ENCODE data around the gene PROB1.
"Not testable (repeated sequence)": the region's sequence is repeated elsewhere in the genome, so short reads cannot be mapped to it uniquely, and the experiment has no call there.

PROB1 gene

DNA sequence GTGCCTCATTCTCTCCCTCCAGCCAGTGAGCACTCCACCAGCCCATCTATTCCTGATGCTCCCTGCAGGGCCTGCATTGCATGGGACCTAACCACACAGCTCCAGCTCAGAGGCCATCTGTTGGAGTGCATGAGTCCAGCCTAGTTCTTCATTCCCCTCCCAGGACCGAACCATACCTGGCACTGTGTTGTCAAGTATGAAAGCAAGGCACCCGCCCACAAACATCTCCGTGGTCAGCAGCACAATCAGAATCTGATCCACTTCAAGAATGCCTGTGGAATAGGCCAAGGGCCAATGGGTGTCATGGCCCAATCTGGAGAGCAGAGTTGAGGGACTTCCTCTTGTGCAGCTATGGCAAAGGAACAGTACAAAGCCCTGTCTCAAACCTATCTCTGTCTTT lies 17.7 kb downstream of the PROB1 start:
- no peak for DNase-seq

- DNase-seq = no peak
These were observed 18.5 kb downstream of the PROB1 start for GRCh38 chr5:139376364-139376763.

DNA sequence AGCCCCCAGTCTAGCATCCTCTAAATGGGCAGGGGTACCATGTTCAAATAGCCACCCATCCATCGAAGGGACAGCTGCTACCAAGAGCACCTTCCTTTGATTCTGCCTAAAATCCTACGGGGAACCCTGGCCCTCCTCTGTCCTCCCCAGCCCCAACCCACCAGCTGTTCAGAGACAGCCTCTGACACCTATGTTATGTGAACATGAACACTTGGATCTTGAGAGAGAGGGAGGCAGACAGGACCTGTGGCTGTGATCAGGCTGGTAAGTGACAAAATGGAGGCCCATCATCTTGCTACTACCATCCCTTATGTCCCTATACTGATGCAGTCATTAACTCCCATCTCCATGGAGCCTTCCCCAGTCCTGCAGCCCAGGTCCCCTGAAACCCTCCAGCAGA lies 20.0 kb downstream of the PROB1 start:
- DNase-seq = no peak

DNA sequence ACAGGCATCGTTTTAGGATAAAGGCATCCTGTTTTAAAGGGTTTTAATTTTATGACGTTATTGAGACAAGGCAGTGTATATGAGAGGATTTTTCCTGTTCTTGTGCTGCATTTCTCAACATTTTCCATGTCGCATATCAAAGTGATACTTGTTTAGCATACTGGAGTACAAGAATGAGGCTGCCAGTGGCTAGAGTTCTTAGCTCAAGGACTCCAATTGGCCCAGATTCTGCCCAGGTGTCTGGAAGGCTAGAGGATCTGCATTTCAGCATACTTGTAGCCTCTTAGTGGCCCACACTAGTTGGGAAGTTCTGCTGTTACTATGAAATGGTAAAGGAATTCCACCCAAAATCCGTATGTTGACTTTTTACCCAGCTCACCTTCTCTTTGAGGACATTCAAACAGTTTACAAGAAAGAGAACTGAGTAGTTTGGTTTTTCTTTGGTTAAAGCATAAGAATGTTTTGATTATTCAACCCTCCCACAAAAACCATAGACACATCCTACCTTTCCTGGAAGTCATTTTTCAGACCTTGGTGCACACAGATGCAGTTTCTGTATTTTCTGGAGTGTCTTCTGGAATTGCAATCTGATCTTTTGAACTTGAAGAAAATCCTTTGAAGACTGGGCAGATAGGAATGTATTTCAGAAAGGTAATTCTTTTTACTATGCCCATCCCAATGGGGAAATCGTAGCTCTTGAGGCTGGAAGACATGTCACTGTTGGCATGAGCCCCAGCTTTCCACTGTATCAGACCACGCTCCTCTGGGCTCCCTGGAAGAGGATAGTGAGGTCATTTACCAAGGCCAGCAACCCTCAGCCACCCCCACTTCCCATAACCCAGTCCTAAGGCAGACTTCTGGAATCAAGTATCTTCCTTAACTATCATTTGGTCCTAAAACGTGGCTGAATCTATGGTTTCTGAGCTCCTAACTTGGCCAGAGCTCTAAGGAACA lies 23.1 kb downstream of the PROB1 start:
- DNase-seq = peak; percentile 44

DNA sequence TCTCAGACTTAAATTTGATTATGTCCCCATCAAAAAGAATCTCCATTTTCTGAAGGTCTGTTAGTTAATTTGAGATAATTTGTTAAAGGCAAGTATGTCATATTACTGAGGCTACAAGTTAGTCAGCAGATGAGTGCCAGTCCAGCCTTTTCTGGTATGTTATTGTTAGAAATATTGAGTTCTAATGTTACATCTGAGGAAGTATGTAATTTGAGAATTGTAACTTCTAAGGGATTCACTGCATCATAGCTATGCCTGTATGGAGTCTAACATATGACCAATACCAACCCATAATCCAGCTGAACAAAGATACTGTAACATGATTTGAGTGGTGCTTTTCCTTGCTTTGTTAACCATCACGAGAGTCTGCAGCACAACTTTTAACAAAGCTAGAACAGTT lies 25.7 kb downstream of the PROB1 start:
- no peak for DNase-seq

GRCh38 chr5:139368613-139369012 lies 26.3 kb downstream of the PROB1 start:
- no peak for DNase-seq

DNA sequence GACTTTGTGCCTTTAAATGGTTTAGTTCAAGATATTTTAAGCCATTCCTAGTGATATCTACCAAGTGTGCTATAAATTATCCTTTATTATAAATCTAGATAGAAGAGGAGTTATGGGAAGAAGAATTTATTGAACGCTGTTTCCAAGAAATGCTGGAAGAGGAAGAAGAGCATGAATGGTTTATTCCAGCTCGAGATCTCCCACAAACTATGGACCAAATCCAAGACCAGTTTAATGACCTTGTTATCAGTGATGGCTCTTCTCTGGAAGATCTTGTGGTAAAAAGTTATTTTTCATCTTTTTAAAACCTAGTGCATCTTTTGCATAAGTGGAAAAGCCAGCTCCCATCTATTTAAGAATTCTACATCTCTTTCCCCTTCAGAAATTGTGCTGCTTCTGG lies 30.4 kb downstream of the PROB1 start:
- DNase-seq = no peak

- DNase-seq = no peak
These were observed 31.0 kb downstream of the PROB1 start for GRCh38 chr5:139363937-139364336.

GRCh38 chr5:139361835-139362429 lies 33.0 kb downstream of the PROB1 start:
- no peak for DNase-seq

GRCh38 chr5:139360384-139360783 lies 34.5 kb downstream of the PROB1 start:
- DNase-seq = no peak

- DNase-seq = no peak
These were observed 36.8 kb downstream of the PROB1 start for GRCh38 chr5:139358064-139358463.

DNA sequence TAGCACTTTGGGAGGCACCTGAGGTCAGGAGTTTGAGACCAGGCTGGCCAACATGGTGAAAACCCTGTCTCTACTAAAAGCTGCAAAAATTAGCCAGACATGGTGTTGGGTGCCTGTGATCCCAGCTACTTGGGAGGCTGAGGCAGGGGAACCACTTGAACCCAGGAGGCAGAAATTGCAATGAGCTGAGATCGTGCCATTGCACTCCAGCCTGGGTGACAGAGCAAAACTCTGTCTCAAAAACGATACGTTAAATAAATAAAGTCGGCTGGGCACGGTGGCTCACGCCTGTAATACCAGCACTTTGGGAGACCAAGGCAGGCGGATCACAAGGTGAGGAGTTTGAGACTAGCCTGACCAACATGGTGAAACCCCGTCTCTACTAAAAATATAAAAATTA lies 39.0 kb downstream of the PROB1 start:
- DNase-seq = not testable (repeated sequence)

DNA sequence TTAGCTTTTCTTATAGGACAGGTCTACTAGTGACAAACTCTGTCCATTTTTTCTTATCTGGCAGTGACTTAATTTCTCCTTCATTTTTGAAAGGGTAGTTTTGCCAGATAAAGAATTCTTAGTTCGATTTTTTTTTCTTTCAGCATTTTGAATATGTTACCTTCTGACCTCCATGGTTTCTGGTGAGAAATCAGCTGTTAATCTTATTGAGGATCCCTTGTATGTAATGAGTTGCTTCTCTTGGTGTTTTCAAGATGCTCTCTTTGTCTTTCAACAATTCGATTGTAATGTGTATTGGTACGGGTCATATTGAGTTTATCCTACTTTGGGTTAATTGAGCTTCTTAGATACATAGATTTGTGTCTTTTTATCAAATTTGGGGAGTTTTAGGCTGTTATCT lies 40.7 kb downstream of the PROB1 start:
- no peak for DNase-seq

DNA sequence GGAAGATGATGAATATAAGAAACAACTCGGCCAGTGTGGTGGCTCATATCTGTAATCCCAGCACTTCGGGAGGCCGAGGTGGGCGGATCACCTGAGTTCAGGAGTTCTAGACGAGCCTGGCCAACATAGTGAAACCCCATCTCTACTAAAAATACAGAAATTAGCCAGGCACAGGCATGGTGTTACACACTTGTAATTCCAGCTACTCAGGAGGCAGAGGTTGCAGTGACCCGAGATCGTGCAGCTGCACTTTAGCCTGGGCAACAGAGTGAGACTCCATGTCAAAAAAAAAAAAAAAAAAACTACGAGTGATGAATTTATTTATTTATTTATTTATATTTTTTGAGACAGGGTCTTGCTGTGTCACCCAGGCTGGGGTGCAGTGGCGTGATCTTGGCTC lies 47.0 kb downstream of the PROB1 start:
- DNase-seq = not testable (repeated sequence)

- DNase-seq = not testable (repeated sequence)
These were observed 49.5 kb downstream of the PROB1 start for GRCh38 chr5:139345442-139345841.

- DNase-seq = no peak
These were observed 50.7 kb downstream of the PROB1 start for GRCh38 chr5:139344177-139344576.

- no peak for DNase-seq
These were observed 51.4 kb downstream of the PROB1 start for GRCh38 chr5:139343476-139343875.

DNA sequence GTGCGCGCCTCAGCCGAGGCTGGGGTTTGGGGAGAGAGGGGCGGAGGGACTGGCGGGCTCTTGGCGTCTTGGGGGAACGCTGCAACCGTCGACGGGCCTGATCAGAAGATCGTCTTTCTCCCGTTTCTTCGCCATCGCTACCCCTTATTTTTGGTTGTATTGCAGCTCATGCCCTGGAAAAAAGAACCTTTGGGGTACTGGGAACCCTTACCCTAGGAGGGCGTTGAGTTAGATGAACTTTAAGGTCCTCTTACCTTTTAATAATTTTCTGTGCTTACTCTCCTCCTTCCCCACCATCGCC lies 52.5 kb downstream of the PROB1 start:
- no peak for DNase-seq

DNA sequence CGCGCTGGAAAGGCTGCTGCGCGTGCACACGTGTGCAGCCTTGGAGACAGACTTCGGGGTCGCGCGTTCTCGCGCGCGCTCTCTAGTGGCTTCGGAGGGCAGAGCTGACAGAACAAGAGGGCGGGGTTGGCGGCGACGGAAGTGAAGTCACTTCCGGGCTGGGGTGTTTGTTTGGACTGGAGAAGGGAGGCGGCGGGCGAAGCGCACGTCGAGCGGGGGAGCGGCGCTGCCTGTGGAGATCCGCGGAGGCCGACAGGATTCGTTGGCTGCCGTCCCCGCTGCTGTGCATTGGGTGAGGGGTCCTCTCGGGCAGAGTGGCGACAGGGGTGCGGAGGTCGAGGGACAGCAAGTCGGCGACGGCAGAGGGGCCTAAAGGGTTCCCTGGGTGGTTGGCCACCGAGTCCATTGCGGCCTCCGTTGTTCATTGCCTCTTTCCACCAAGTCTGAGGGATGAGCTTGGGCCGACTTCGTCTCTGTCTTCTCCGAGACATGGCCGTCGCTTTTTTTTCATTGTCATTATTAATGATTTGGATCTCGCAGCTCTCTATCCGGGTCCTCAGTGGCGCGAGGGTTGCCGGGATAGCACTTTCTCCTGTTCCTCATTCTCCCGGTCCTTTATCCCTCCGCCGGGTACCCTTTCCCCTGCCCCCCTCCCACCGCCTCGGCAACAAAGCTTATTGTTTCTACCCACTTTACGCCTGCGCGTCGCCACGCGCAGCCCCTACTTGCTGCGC lies 53.0 kb downstream of the PROB1 start, which contains the start of gene PAIP2:
Gene PAIP2, plus strand, starts transcription at position 166 of the 734 bp plus-strand sequence. CDS start 21,931 bp downstream, outside the sequence.
- DNase-seq = peak; percentile 92

DNA sequence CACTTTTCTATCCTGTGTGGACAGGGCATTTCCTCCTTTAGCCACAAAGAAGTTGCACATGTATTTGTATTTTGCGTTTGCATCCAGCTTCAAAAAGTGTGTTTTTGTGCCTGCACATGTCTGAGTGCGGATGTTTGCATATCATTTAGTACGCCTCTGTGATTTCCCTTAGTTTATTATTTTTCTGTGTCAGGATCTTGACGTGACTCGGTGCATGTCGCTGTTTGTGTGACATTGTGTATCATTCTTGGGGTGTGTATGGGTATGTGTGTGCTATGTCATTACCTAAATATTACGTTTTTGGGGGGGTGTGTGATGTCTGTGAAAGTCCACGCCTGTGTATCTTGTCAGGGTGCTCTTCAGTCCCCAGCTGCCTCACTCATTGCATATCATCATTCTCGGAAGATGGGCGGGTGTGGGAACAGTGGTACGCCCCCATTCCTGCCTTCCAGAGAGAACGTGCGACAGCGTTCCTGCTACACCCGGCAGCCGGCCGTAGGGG lies 53.7 kb downstream of the PROB1 start:
- no peak for DNase-seq

All from NCI-H226 (cell line).